ENCODE data around the gene AKT3. TPM values are rescaled to one million over a fixed set of nuclear protein-coding genes. Genes with fewer than 3 reads are reported as not detected.
"Not testable (repeated sequence)": the region's sequence is repeated elsewhere in the genome, so short reads cannot be mapped to it uniquely, and the experiment has no call there.

AKT3 gene
- total and polyA plus RNA-seq, 2 experiments from 2014 or later = 3.5 to 23.4 TPM

DNA sequence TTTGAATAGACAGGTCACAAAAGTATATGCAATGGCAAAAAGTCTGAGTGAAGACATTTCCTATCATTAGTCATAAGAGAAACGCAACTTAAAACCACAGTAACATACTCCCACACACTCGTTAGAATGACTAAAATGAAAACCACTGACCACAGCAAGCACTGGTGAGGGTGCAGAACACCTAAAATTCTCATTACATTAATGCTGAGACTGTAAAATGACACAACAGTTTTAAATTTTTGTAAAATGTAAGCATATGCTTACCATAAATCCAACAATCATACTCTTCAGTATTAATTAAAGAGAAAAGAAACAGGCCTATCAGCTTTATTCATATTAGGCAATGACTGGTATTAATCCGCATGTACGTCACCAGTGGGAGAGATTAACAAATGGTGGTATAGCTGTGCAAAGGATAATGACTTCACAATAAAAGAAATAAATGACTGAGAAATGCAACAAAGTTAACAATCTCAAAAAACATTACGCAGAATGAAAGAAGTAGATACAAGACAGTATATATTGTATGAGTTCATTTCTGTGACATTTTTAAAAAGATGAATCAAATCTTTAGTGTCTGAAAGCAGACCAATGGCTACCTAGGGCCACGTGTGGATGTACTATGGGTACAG lies 253.5 kb downstream of the AKT3 start:
- Histone ChIP-seq H3K4me3 (no peak overlapping the region), H3K36me3 (no peaks in the 10 kb centered on the region), H3K27ac (no peak overlapping the region), H3K9me3 (ENCODE audit: low read depth) (no peaks in the 10 kb centered on the region), H3K27me3 (no peaks in the 10 kb centered on the region), H3K4me1 (ENCODE audit: low read depth) (no peaks in the 10 kb centered on the region)
- TF ChIP-seq, protein P1, sequence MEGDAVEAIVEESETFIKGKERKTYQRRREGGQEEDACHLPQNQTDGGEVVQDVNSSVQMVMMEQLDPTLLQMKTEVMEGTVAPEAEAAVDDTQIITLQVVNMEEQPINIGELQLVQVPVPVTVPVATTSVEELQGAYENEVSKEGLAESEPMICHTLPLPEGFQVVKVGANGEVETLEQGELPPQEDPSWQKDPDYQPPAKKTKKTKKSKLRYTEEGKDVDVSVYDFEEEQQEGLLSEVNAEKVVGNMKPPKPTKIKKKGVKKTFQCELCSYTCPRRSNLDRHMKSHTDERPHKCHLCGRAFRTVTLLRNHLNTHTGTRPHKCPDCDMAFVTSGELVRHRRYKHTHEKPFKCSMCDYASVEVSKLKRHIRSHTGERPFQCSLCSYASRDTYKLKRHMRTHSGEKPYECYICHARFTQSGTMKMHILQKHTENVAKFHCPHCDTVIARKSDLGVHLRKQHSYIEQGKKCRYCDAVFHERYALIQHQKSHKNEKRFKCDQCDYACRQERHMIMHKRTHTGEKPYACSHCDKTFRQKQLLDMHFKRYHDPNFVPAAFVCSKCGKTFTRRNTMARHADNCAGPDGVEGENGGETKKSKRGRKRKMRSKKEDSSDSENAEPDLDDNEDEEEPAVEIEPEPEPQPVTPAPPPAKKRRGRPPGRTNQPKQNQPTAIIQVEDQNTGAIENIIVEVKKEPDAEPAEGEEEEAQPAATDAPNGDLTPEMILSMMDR (IDR thresholded peaks at IDR 0.05; ENCODE audit: low read depth, low read length) = no peak
- peak in 1 of 2 donors; percentile 93 for DNase-seq (ENCODE audit: low read depth in 1 of 2, low spot score in 1 of 2)

DNA sequence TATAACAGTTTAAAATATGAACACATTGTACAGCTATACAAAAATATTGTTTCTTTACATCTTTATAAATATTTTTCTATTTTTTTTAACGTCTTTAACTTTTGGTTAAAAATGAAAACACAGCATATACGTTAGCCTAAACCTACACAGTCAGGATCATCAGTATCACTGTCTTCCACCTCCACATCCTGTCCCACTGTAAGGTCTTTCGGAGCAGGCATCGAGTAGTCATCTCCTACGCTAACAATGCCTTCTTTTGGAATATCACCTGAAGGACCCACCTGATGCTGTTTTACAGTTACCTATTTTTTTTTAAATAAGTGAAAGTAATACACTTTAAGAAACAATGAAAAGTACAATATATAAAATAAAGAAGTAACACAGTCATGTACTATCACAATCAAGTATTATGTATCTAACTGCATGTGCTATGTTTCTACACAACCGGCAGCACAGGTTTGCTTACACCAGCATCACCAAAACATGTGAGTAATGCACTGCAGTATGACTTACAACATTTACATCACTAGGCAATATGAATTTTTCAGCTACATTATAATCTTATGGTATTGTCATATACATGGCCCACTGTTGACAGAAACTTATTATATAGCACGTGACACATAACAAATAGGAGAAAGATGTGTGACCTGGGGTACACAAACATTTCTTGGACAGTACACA lies 254.4 kb downstream of the AKT3 start:
- DNase-seq (ENCODE audit: low read depth in 1 of 2, low spot score in 1 of 2) = peak in 1 of 2 donors; percentile 50
- H3K4me3 ChIP-seq = no peak overlapping the region
- H3K36me3 ChIP-seq = no peaks in the 10 kb centered on the region
- no peak overlapping the region for H3K27ac ChIP-seq
- TF ChIP-seq, protein P1 (IDR thresholded peaks at IDR 0.05; ENCODE audit: low read depth, low read length) = no peak
- no peaks in the 10 kb centered on the region for H3K9me3 ChIP-seq (ENCODE audit: low read depth)
- H3K4me1 ChIP-seq (ENCODE audit: low read depth) = no peaks in the 10 kb centered on the region
- H3K27me3 ChIP-seq = no peaks in the 10 kb centered on the region

DNA sequence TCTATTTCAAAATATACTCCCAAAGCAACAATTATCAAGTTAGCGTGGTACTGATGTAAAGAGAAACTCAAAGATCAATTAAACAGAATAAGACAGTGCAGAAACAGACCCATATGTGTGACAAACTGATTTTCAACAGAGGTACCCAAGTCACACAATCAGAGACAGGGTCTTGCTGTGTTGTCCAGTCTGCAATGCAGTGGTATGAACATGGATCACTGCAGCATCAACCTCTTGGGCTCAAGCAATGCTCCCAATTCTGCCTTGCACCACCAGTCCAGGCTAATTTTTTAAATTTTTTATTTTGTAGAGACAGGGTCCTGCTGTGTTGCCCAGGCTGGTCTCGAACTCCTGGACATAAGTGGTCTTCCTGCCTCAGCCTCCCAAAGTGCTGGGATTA lies 255.6 kb downstream of the AKT3 start:
- TF ChIP-seq, protein P1 (IDR thresholded peaks at IDR 0.05; ENCODE audit: low read depth, low read length) = no peak
- H3K4me3 ChIP-seq = no peak overlapping the region
- no peak for DNase-seq (ENCODE audit: low read depth in 1 of 2, low spot score in 1 of 2)
- H3K9me3 ChIP-seq (ENCODE audit: low read depth) = no peaks in the 10 kb centered on the region
- no peaks in the 10 kb centered on the region for H3K4me1 ChIP-seq (ENCODE audit: low read depth)
- no peaks in the 10 kb centered on the region for H3K27me3 ChIP-seq
- no peaks in the 10 kb centered on the region for H3K36me3 ChIP-seq
- no peak overlapping the region for H3K27ac ChIP-seq

DNA sequence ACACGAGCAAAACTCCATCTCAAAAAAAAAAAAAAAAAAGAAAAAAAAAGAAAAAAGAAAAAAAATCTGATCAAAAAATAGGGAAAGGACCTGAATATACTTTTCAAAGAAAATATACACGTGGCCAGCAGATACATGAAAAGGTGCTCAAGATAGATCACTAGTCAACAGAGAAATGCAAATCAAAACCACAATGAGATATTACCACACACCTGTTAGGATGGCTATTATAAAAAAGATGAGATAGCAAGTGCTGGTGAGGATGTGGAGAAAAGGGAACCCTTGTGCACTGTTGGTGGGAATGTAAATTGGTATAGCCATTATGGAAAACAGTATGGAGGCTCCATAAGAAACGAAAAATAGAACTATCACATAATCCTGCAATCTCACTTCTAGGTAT lies 260.8 kb downstream of the AKT3 start:
- not testable (repeated sequence) for H3K36me3 ChIP-seq; H3K27ac ChIP-seq; H3K27me3 ChIP-seq; DNase-seq (ENCODE audit: low read depth in 1 of 2, low spot score in 1 of 2); H3K4me3 ChIP-seq; H3K4me1 ChIP-seq (ENCODE audit: low read depth); H3K9me3 ChIP-seq (ENCODE audit: low read depth)

DNA sequence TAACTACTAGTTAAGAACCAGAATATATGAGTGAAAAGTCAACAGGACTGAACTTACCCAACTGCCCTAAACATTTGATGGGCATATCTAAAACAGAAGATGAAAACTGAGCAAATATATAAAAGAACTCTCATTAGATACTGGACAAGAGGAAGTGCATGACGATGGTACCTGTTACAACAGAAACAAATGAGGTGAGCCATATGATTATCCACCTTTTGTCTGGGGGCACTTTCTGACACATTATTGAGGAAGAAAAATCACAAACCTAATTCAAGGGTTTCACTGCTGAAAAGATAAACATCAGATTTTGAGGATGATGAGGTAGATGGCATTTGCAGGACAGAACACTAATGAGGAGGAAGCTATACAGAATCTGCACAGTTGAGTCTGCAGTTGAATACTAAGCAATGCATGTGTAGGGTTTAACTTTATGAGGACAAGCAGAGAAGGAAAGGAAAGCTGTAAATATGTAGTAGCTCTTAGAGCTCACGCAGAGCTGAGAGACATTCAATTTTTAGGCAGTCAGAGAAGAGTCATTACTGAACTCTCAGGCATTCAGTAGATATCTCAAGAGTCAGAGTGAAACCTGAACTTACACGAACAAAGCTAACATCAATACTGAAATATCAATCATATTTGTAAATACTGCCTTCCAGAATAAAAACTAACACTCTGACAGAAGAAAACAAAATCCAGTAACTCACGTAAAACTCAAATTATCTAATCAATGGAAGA lies 262.1 kb downstream of the AKT3 start:
- Histone ChIP-seq H3K9me3 (ENCODE audit: low read depth) (no peaks in the 10 kb centered on the region), H3K27me3 (no peaks in the 10 kb centered on the region), H3K4me1 (ENCODE audit: low read depth) (no peaks in the 10 kb centered on the region), H3K27ac (no peak overlapping the region), H3K4me3 (no peak overlapping the region), H3K36me3 (no peaks in the 10 kb centered on the region)
- TF ChIP-seq, protein P1 (IDR thresholded peaks at IDR 0.05; ENCODE audit: low read depth, low read length) = no peak
- no peak for DNase-seq (ENCODE audit: low read depth in 1 of 2, low spot score in 1 of 2)

DNA sequence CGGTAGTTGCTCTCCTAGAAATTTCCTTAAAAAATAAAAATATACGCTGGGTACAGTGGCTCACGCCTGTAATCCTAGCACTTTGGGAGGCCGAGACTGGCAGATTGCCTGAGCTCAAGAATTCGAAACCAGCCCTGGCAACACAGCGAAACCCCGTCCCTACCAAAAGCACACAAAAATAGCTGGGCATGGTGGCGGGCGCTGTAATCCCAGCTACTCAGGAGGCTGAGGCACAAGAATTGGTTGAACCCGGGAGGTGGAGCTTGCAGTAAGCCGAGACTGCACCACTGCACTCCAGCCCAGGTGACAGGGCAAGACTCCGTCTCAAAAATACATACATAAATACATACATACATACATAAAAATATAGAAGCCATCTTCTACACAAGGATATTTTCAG lies 262.8 kb downstream of the AKT3 start:
- DNase-seq (ENCODE audit: low read depth in 1 of 2, low spot score in 1 of 2) = no peak
- TF ChIP-seq, protein P1 (IDR thresholded peaks at IDR 0.05; ENCODE audit: low read depth, low read length) = no peak
- no peaks in the 10 kb centered on the region for H3K4me1 ChIP-seq (ENCODE audit: low read depth)
- no peak overlapping the region for H3K27ac ChIP-seq
- H3K4me3 ChIP-seq = no peak overlapping the region
- H3K27me3 ChIP-seq = no peaks in the 10 kb centered on the region
- H3K9me3 ChIP-seq (ENCODE audit: low read depth) = no peaks in the 10 kb centered on the region
- H3K36me3 ChIP-seq = no peaks in the 10 kb centered on the region

Data from cardiac muscle cell (in vitro differentiated cells and primary cell).